ENCODE measurements around the gene RPUSD1. TPM values are rescaled to one million over a fixed set of nuclear protein-coding genes. Genes with fewer than 3 reads are reported as not detected.

The RPUSD1 gene
- total RNA-seq, 1 donor from 2014 or later: 23.0 TPM

- no peak overlapping the region for H3K4me3 Mint-ChIP-seq
- TF ChIP-seq CTCF (IDR thresholded peaks at IDR 0.05; ENCODE audit: unreplicated experiment): no peak
- H3K9me3 Mint-ChIP-seq: no peaks in the 10 kb centered on the region
- DNase-seq (ENCODE audit: low spot score in 2 of 2, unreplicated experiment in 2 of 2): no peak
- H3K36me3 Mint-ChIP-seq: no peaks in the 10 kb centered on the region
- no peaks in the 10 kb centered on the region for H3K4me1 Mint-ChIP-seq
- H3K27ac Mint-ChIP-seq: no peak overlapping the region
- H3K27me3 Mint-ChIP-seq (ENCODE audit: low read depth): no peaks in the 10 kb centered on the region
Measured at GRCh38 chr16:770411-770810, 17.8 kb downstream of the RPUSD1 start.

- Mint-ChIP-seq H3K4me1 (no peaks in the 10 kb centered on the region), H3K27ac (no peak overlapping the region), H3K36me3 (no peaks in the 10 kb centered on the region), H3K4me3 (no peak overlapping the region), H3K9me3 (no peaks in the 10 kb centered on the region), H3K27me3 (ENCODE audit: low read depth) (no peaks in the 10 kb centered on the region)
- no peak for DNase-seq (ENCODE audit: low spot score in 2 of 2, unreplicated experiment in 2 of 2)
- no peak for TF ChIP-seq CTCF (IDR thresholded peaks at IDR 0.05; ENCODE audit: unreplicated experiment)
Measured at GRCh38 chr16:769934-770333, 18.2 kb downstream of the RPUSD1 start.

- Mint-ChIP-seq H3K9me3 (no peaks in the 10 kb centered on the region), H3K27ac (no peak overlapping the region), H3K4me3 (no peak overlapping the region), H3K27me3 (ENCODE audit: low read depth) (no peaks in the 10 kb centered on the region), H3K4me1 (no peaks in the 10 kb centered on the region), H3K36me3 (no peaks in the 10 kb centered on the region)
- TF ChIP-seq CTCF (IDR thresholded peaks at IDR 0.05; ENCODE audit: unreplicated experiment): no peak
- no peak for DNase-seq (ENCODE audit: low spot score in 2 of 2, unreplicated experiment in 2 of 2)
Measured at GRCh38 chr16:769184-769784, 18.9 kb downstream of the RPUSD1 start.

GRCh38 chr16:768428-768827, 19.8 kb downstream of the RPUSD1 start:
- Mint-ChIP-seq H3K4me3 (no peak overlapping the region), H3K27ac (no peak overlapping the region), H3K9me3 (no peaks in the 10 kb centered on the region), H3K4me1 (no peaks in the 10 kb centered on the region), H3K27me3 (ENCODE audit: low read depth) (no peaks in the 10 kb centered on the region), H3K36me3 (no peaks in the 10 kb centered on the region)
- no peak for TF ChIP-seq CTCF (IDR thresholded peaks at IDR 0.05; ENCODE audit: unreplicated experiment)
- DNase-seq (ENCODE audit: low spot score in 2 of 2, unreplicated experiment in 2 of 2): no peak

GRCh38 chr16:767743-768235, 20.4 kb downstream of the RPUSD1 start:
- Mint-ChIP-seq H3K4me3 (no peak overlapping the region), H3K27me3 (ENCODE audit: low read depth) (no peaks in the 10 kb centered on the region), H3K9me3 (no peaks in the 10 kb centered on the region), H3K27ac (no peak overlapping the region), H3K4me1 (no peaks in the 10 kb centered on the region), H3K36me3 (no peaks in the 10 kb centered on the region)
- no peak for TF ChIP-seq CTCF (IDR thresholded peaks at IDR 0.05; ENCODE audit: unreplicated experiment)
- DNase-seq (ENCODE audit: low spot score in 2 of 2, unreplicated experiment in 2 of 2): no peak

Data from mesothelial cell of epicardium (in vitro differentiated cells).